GM21390 (cell line): ENCODE results near the gene MRM1.

Source experiments
- ATAC-seq: cut with Tn5 transposase; IDR thresholded peaks from one replicate; pipeline ENCODE4 v1.9.1; 2021; ENCODE audit not compliant: unreplicated experiment

MRM1 gene

DNA sequence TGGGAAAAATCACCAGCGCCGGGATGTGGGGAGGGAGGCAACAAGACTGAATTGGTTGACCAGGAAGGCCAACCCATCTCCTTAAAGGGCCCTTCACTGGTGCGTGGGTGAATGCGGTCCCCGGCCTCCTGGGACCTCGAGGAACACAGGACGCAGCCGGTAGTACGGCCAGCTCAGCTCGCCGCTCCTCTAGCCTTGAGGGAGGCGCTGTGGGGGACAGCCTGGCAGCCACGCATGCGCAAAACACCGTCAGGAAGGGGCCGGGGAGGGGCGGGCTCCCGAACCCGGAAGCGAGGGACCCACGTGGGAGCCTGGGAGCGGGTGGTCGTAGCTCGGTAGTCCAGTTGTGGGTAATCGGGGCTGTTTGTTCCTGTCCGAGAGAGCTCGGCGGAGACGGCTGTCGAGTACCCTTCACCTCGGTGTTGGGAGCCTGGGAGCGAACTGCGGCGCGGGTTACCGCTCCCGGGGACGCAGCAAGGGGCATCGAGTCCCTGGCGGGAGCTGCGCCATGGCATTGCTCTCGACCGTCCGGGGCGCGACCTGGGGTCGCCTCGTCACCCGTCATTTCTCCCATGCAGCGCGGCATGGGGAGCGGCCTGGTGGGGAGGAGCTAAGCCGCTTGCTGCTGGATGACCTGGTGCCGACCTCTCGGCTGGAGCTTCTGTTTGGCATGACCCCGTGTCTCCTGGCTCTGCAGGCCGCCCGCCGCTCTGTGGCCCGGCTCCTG lies at the start of gene MRM1:
TSS of gene MRM1 (plus strand) at position 281 of the 727 bp plus-strand sequence. CDS start at position 509, 228 bp downstream.
- peak; percentile 77 for ATAC-seq

DNA sequence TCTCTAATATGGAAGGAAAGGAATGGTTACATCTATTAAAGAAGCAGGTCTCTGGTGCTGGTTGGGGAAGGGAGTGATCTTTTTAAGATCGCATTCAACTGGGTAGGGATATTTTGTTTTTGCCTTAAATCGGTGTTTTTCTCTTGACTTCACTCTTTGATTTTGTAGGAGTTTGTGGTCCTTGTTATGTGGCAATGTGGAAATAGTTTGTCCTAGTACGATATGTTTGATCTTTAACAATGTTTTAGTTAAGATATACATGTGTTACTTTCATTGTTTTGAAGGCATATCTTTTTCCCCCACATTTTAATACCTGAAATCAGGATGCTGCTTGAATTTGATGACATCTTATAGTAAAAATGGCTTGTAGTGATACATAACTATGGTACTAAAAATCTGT lies 47.9 kb upstream of the MRM1 start:
- no peak for ATAC-seq

GRCh38 chr17:36566081-36566480 lies 35.3 kb upstream of the MRM1 start:
- ATAC-seq, result no peak

- no peak for ATAC-seq
These were observed 26.4 kb upstream of the MRM1 start for GRCh38 chr17:36575028-36575427.

GRCh38 chr17:36576793-36577192 lies 24.6 kb upstream of the MRM1 start:
- no peak for ATAC-seq

GRCh38 chr17:36578671-36579070 lies 22.7 kb upstream of the MRM1 start:
- ATAC-seq, result no peak

- ATAC-seq, result no peak
These were observed 17.6 kb upstream of the MRM1 start for GRCh38 chr17:36583787-36584186.

DNA sequence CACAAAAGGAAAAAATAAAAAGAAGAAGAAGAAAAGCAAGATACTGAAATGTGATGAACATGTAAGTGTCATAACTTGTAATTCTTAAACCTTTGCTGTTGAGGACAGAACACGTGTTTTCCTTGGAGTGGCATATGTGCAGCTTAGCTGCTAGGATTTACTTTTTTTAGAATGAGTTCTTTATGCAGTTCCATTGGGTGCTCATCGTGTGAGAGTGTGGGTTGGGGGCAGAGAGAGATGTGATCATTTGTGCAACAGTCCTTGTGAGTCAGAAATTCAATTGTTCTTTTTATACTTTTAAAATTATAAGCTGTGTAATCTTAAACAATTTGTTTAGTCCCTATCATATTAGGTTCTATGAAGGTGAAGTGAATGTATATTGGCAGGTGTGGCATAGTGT lies 15.2 kb upstream of the MRM1 start:
- ATAC-seq, result no peak

GRCh38 chr17:36590082-36590481 lies 11.3 kb upstream of the MRM1 start:
- ATAC-seq, result no peak

DNA sequence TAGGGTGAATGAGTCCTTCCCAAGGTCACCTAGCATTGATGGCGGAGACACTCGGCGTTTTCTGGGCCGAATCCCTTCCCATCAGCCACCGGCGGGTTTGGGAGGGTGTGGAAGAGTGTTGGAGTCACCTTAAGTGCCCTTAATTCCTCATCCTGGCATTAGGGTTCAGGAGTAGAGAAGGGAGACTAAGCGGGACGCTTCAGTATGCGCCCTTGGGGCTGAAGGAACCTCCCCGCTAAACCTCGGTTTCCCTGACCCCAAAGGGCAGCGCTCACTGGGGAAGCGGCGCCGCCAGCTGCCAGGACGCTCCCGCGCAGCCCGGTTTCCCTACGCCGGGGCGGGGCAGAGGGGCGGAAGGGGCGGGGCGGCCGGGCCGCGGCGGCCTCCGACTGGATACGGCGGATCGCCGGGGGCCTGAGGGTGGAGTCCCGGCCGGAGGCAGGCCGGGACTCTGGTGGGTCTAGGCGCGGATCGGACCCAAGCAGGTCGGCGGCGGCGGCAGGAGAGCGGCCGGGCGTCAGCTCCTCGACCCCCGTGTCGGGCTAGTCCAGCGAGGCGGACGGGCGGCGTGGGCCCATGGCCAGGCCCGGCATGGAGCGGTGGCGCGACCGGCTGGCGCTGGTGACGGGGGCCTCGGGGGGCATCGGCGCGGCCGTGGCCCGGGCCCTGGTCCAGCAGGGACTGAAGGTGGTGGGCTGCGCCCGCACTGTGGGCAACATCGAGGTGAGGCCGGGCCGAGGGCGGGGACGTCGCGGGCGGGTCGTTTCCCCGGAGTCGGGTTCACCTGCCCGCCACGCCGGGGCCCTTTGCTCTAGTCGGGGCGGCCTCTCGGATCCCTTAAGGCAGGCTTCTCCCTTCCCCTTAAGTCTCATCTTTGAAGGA lies 9.7 kb upstream of the MRM1 start, which contains the start of gene DHRS11:
TSS of gene DHRS11 (plus strand) at position 446 of the 882 bp plus-strand sequence. CDS start at position 577, 131 bp downstream.
- ATAC-seq, result peak; percentile 77

GRCh38 chr17:36592316-36592715 lies 9.1 kb upstream of the MRM1 start:
- ATAC-seq, result no peak

- no peak for ATAC-seq
These were observed 8.6 kb upstream of the MRM1 start for GRCh38 chr17:36592716-36593321.

GRCh38 chr17:36593656-36594316 lies 7.6 kb upstream of the MRM1 start:
- ATAC-seq, result no peak

- ATAC-seq, result no peak
These were observed 6.6 kb upstream of the MRM1 start for GRCh38 chr17:36594626-36595401.

DNA sequence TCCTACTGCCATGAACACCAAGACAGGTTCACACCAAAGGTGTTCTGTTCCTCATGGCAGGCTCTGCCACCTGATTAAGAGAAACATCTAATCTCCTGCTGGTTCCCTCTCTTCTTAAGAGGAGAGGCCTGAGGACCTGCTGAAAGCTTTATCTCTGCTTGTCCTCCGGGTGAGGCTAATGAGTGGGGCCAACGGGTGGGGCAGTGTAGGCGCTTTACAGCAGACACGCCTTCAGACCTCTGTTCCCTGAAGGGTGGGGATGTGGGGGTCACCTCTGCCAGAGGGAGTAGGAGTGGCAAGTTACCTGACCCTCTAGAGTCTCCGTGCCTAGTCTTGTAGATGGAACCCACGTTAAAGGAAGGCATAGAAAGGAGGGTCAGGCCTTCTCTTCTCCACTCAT lies 4.2 kb upstream of the MRM1 start:
- no peak for ATAC-seq

DNA sequence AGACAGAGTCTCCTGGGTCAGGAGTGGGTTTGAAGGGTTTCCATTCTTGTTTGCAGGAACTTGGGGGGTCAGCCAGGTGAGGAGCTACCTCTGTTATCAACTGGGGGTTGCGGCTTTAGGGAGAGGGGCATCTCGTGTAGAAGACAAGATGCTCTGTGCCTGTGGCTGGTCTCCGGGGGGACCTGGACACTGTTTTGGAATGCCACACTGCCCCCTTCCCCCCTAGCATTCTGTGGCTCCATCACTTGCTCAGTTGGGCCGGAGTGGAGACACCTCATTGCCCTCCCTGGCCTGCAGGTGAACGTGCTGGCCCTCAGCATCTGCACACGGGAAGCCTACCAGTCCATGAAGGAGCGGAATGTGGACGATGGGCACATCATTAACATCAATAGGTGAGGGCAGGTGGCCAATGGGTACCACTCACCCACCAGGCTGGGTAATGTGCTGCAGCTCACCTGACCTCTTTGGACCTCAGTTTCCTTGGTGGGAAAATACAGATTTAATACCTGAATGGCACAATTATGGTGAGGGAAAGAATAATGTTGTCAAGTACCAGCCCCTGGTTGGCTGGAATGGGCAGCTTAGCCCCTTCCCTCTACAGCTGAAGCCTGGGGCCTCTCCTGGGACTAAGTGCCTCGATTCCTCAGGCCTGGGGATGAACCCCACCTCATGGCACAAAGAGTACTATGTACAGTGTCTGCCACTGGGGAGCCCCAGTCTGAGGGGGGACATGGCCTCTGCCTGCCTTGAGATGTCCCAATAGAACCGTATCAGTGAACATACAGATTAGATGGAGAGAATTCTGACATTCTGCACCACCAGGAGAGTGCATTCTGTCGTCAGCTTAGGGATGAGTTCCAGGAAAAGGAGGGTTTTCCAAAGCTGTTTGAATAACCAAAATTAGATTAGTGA lies 3.3 kb upstream of the MRM1 start:
- ATAC-seq, result no peak

DNA sequence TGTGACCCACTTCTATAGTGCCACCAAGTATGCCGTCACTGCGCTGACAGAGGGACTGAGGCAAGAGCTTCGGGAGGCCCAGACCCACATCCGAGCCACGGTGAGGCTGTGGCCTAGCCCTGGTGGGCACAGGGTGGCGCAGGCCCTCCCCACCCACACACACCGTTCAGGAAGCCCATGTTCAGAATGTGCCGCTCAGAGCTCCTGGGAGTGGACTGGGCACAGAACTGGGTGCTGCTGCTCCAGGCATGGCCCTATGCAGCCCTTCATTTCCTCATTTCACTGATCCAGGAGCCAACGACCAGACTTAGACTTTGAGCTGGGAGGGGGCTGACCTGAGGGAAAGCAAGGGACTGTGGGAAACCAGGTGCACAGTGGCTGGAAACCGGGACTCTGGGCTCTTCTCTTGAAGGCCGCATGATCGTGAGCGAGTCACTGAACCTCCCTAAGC lies 2.4 kb upstream of the MRM1 start:
- ATAC-seq, result no peak

DNA sequence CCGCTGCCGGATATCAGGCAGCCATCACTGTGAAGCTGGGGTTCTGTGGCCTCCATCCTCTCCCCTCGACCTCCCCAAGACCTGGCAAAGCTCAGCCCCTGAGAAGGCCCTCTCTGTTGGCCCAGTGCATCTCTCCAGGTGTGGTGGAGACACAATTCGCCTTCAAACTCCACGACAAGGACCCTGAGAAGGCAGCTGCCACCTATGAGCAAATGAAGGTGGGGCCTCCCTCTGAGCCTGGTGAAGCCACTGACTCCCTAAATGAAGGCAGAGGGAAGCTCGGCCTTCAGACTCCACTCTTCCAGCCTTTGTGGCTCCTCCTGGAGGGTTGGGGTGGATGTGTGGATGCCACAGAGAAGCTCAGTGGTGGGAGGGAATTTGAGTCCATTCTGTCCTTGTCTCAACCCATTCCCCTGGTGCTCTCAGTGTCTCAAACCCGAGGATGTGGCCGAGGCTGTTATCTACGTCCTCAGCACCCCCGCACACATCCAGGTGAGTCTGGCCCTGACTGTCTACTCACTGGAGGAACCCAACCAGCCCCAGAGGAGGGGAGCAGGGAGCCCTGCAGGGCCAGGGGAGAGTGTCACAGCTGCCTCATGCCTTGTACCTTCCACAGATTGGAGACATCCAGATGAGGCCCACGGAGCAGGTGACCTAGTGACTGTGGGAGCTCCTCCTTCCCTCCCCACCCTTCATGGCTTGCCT lies 1.7 kb upstream of the MRM1 start:
- ATAC-seq, result no peak

- no peak for ATAC-seq
These were observed 918 bp upstream of the MRM1 start for GRCh38 chr17:36600465-36600864.
